Measurements from ENCODE around the gene WNK2.

Gene WNK2

DNA sequence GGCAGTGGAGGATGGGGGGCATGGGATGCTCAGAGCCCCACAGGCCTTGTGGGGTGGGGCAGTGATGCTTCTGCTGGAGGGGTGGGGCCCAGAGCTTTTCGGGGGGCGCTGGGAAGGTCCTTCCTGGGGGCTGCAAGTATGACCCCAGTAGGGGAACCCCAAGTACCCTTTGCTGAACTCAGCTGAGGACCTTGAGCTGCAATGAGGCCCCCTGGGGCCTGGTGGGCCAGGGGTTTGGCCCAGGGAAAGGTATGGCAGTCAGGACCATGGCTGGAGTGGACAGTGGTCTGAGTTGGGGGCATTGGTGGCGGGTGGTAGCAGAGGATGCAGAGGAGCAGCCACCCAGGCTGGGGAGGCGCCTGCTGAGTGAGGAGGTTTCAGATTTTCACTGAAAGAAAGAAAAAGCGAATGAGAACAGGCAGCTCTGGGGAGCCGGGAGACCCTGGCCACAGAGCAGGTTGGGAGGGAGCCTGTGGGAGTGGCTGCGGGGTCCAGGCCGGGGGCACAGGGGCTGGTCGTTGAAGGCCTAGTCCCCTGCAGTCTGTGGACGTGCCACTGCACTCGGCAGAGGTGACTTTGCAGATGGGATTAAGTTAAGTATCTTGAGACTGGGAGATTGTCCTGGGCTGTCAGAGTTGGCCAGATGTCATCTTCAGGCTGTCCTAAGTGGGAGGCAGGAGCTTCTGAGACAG, 19.2 kb downstream of the WNK2 start:
- TF ChIP-seq, protein P1, sequence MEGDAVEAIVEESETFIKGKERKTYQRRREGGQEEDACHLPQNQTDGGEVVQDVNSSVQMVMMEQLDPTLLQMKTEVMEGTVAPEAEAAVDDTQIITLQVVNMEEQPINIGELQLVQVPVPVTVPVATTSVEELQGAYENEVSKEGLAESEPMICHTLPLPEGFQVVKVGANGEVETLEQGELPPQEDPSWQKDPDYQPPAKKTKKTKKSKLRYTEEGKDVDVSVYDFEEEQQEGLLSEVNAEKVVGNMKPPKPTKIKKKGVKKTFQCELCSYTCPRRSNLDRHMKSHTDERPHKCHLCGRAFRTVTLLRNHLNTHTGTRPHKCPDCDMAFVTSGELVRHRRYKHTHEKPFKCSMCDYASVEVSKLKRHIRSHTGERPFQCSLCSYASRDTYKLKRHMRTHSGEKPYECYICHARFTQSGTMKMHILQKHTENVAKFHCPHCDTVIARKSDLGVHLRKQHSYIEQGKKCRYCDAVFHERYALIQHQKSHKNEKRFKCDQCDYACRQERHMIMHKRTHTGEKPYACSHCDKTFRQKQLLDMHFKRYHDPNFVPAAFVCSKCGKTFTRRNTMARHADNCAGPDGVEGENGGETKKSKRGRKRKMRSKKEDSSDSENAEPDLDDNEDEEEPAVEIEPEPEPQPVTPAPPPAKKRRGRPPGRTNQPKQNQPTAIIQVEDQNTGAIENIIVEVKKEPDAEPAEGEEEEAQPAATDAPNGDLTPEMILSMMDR (conservative IDR thresholded peaks at IDR 0.05; ENCODE audit: control insufficient read depth, insufficient read depth, low read depth, low read length) = no peak
- no peak for DNase-seq (ENCODE audit: low read depth)
- H3K4me3 ChIP-seq (ENCODE audit: control insufficient read depth, low read depth, low read length) = no peak overlapping the region

DNA sequence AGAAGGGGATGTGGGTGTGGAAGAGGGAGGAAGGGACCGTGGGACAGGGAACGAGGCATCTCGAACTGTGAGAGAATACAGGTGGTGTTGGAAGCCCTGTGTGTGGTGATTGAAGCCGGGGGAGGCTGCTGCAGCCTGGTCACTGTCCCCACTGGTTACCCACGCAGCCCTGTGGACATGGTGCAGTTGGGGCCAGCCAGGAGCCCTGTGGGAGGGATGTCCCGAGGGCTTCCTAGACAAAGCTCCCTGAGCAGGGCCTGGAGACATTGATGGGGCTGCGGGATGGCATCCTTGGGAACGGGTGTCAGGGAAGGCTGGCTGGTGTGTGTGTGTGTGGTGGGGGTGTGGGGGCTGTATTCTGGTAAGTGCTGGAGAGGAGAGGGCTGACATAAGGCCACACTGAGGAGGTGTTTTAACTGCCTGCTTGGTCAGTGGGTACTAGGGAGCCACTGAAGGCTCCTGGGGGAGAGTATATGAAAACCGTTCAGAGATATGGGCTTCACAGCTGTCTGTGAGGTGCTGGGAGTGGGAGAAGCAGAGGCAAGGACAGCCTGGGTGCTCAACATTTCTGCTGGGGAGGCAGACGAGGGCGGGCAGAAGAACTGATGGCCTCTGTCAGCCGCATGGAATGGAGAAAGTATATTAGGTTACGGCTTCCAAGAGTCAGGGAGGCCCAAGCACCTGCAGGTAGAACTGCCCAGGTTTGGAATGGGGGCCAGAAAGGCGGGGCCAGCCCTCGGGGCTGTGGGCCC, 20.0 kb downstream of the WNK2 start:
- TF ChIP-seq, protein P1 (conservative IDR thresholded peaks at IDR 0.05; ENCODE audit: control insufficient read depth, insufficient read depth, low read depth, low read length) = no peak
- H3K4me3 ChIP-seq (ENCODE audit: control insufficient read depth, low read depth, low read length) = no peak overlapping the region
- no peak for DNase-seq (ENCODE audit: low read depth)

DNA sequence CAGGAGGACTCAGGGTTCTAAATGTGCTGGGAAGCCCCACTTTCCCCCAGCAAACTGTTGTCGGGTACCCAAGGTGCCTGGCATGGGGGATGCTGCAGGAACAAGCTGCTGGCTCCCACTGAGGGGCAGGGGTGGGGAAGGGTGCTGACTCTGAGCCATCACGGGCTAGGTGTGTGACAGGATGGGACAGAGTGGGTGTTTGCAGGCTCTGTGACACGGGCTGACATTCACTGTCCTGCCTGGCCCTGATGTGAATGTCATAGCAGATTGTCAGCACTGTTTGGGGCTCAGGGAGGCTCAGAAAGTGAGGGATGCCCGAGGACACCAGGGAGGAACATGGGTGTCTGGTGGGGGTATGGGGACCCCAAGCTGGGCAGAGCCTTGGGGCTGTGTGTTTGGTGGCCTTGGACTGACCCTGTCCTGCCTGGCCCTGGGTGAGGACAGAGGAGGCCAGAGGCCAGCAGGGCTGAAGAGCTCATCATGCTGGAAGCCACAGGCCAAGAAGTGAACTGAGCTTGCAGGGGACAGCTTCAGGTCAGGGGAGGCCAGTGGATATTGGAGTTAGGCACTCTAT, 20.6 kb downstream of the WNK2 start:
- no peak overlapping the region for H3K4me3 ChIP-seq (ENCODE audit: control insufficient read depth, low read depth, low read length)
- DNase-seq (ENCODE audit: low read depth) = no peak
- TF ChIP-seq, protein P1 (conservative IDR thresholded peaks at IDR 0.05; ENCODE audit: control insufficient read depth, insufficient read depth, low read depth, low read length) = no peak

DNA sequence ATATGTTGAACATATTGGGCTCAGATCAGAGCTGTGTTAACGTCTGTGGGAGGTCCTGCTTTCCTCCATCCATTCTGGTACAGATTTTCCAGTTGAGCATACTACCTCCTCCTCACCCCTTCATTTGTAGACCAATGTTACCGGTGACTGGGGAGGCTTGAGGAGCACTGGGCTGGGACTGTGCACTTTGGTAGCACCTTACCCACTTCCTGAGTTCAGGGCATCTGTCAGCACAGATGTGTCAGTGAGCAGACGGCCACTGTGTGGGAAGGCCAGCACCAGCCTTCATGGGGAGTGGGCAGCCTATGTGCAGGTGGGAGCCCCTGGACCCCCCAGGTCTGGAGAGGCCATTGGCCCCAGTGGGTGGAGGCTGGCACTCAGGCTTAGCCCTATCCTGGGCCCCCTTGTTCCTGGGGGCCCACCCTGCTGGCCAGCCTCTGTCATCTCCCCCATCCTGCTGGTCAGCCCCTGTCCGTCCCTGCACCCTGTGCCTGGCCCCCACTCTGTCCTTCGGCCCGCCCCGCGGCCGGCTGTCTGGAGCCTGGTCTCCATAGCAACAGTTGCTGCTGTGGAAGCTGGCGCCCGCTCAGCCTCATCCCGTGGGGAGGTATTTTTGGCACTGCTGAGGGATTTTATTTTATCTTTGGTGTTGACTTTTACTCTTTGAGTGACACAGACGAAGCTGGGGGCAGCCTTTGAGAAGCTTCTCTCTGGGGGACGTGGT, 21.3 kb downstream of the WNK2 start:
- TF ChIP-seq, protein P1 (conservative IDR thresholded peaks at IDR 0.05; ENCODE audit: control insufficient read depth, insufficient read depth, low read depth, low read length) = no peak
- no peak for DNase-seq (ENCODE audit: low read depth)
- no peak overlapping the region for H3K4me3 ChIP-seq (ENCODE audit: control insufficient read depth, low read depth, low read length)

DNA sequence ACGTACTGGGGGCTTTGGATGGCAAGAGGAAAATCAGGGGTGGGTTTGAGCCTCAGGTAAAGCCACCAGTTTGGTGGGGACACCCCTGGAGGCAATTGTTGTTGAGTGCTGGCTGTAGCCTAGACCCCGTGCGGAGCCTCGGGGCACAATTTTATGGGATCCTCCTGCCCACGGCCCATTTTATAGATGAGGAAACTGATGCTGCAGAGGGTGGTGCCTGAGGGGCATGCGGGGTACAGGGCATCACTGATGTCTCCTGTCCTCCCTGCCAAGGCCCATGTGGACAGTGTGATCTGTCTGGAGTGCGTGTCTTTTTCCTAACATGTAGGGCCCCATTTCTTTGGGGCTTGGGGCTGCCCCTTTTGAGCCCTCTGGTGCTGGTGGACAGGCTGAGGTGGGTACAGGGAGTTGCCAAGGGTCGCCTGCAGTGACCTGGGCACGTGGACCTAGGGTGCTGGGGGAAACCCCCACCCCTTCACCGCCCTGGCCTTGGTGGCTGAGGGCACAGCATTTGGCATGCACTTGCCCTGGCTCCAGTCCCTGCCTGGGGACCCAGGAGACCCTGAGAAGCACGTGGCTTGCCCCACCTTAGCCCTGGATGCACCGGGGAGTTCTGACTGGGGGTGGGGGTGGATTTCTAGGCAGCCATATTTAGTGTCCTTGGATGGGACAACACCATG, 22.1 kb downstream of the WNK2 start:
- no peak for DNase-seq (ENCODE audit: low read depth)
- H3K4me3 ChIP-seq (ENCODE audit: control insufficient read depth, low read depth, low read length) = no peak overlapping the region
- TF ChIP-seq, protein P1 (conservative IDR thresholded peaks at IDR 0.05; ENCODE audit: control insufficient read depth, insufficient read depth, low read depth, low read length) = no peak

DNA sequence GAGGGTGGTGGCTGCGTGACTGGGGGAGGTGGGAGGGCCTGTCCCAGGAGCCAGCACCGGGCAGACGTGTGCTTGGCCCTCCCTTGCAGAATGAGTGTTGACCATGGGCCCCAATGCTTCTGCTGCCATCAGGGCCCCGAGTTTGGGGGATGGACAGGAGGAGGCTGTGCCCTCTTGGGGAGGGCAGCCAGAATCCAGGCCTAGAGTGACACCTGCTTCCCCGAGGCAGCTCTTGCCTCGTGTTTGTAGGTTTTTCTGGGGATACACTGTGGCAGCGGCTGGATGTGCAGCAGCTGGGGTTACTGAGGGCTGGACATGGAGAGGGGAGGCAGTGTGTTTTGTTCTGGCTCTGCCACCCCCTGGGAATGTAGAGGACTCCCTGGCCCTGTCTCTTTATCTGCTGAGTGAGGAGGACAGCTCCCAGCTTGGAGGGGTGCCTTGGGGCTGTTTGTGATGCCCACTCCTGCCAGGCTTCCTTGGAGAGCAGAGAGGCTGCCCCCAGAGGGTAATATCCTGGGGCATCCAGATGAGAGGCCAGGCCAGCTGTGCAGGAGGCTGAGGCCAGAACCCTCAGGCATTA, 22.7 kb downstream of the WNK2 start:
- DNase-seq (ENCODE audit: low read depth) = no peak
- H3K4me3 ChIP-seq (ENCODE audit: control insufficient read depth, low read depth, low read length) = no peak overlapping the region
- TF ChIP-seq, protein P1 (conservative IDR thresholded peaks at IDR 0.05; ENCODE audit: control insufficient read depth, insufficient read depth, low read depth, low read length) = no peak
